K562 (cell line): Measurements from ENCODE around the gene GPR39. TPM values are rescaled to one million over a fixed set of nuclear protein-coding genes. Genes with fewer than 3 reads are reported as not detected.

Experiments used
- ATAC-seq: fragments of 200-7000 bp; cut with Tn5 transposase; 3 replicates; pipeline ENCODE4 v1.9.1; 2020; ENCODE audit warnings: moderate library complexity
- BruUV-seq: library from RNA; stranded (reverse); fragments of 400-500 nt; replicated peaks from 2 replicates; lab custom pipeline; 2021; lab: Mats Ljungman, UMichigan
- CTCF ChIA-PET: fragments of 300-600 bp; formaldehyde crosslinking; extraction: SDS; loops from one replicate; lab custom pipeline; 2021; ENCODE audit warnings: low intra/inter-chr PET ratio; lab: Yijun Ruan, JAX
- POLR2A ChIA-PET: fragments of 300-600, 350-650 bp; sonication (Branson Sonifier 250); formaldehyde crosslinking; extraction: SDS; loops from one replicate; lab custom pipeline; 2021; ENCODE audit warnings: antibody characterized with exemption, inconsistent platforms; lab: Yijun Ruan, JAX
- DNase-seq, 4 experiments: peaks; one replicate each; pipeline versions ENCODE4 v3.0.0 to v3.0.0-alpha.2; 2011 to 2018; ENCODE audit warnings: low spot score in 3 of 4, mixed read lengths in 3 of 4; ENCODE audit errors: extremely low read depth in 1 of 4
- FAIRE-seq: peaks from 2 replicates; lab custom pipeline; 2011; peaks lifted over from hg19 to GRCh38; lab: Jason Lieb, UNC
- H2AFZ ChIP-seq: 2 replicates; pipeline ENCODE4 v1.6.0; 2011; ENCODE audit warnings: low read depth, low read length, control low read depth, inconsistent platforms
- H3K27ac ChIP-seq: fragments of 200-600 bp; 3 replicates; pipeline ENCODE4 v1.8.0; 2011; ENCODE audit warnings: low read depth, mild to moderate bottlenecking, control low read depth, inconsistent platforms, low read length, moderate library complexity, mixed read lengths; ENCODE audit errors: extremely low read depth
- H3K27me3 ChIP-seq, 2 experiments: fragments of 300-600 bp in 1 of 2; 2 replicates in 1 of 2; 3 replicates in 1 of 2; pipeline versions ENCODE4 v1.6.0 to v1.8.0; 2011; ENCODE audit warnings: inconsistent platforms in 2 of 2, low read length in 2 of 2, mild to moderate bottlenecking in 1 of 2, mixed read lengths in 1 of 2, moderate library complexity in 1 of 2; ENCODE audit not compliant: control insufficient read depth in 2 of 2, insufficient read depth in 2 of 2
- H3K36me3 ChIP-seq: fragments of 300-600 bp; 3 replicates; pipeline ENCODE4 v1.8.0; 2011; ENCODE audit warnings: mild to moderate bottlenecking, low read length, inconsistent platforms; ENCODE audit not compliant: control insufficient read depth, insufficient read depth
- H3K4me1 ChIP-seq, 2 experiments: fragments of 200-600 bp in 1 of 2; replicated peaks in 1 of 2; 2 replicates in 1 of 2; 3 replicates in 1 of 2; pipeline versions ENCODE4 v1.5.1 to v1.8.0; 2011; ENCODE audit warnings: inconsistent platforms in 2 of 2, low read length in 2 of 2, mild to moderate bottlenecking in 1 of 2, mixed read lengths in 1 of 2, moderate library complexity in 1 of 2; ENCODE audit not compliant: control insufficient read depth in 2 of 2, insufficient read depth in 2 of 2
- H3K4me2 ChIP-seq: 2 replicates; pipeline ENCODE4 v1.6.1; 2011; ENCODE audit warnings: low read length, control low read depth, inconsistent platforms, mixed read lengths; ENCODE audit not compliant: insufficient read depth
- H3K4me3 ChIP-seq: fragments of 200-600 bp; sonication (generic), shearing (Covaris generic); 2 replicates; pipeline ENCODE4 v1.5.1; 2016; ENCODE audit warnings: control low read depth, inconsistent platforms
- H3K79me2 ChIP-seq: fragments of 200-600 bp; 3 replicates; pipeline ENCODE4 v1.8.0; 2011; ENCODE audit warnings: low read length, inconsistent platforms; ENCODE audit not compliant: control insufficient read depth, insufficient read depth
- H3K9ac ChIP-seq, 2 experiments: 2 replicates each; pipeline versions ENCODE4 v1.6.0 to v1.6.1; 2011; ENCODE audit warnings: low read depth in 2 of 2, low read length in 2 of 2, control low read depth in 1 of 2, inconsistent platforms in 1 of 2, mild to moderate bottlenecking in 1 of 2, mixed read lengths in 1 of 2; ENCODE audit not compliant: insufficient read depth in 1 of 2
- H3K9me1 ChIP-seq: one replicate; pipeline ENCODE4 v1.6.0; 2011; ENCODE audit warnings: inconsistent platforms, mild to moderate bottlenecking, low read length, moderate library complexity; ENCODE audit not compliant: control insufficient read depth, insufficient read depth
- H3K9me3 ChIP-seq: replicated peaks from 2 replicates; pipeline ENCODE4 v1.5.1; 2011; ENCODE audit warnings: low read depth, low read length, inconsistent platforms; ENCODE audit not compliant: control insufficient read depth, insufficient read depth
- H4K20me1 ChIP-seq: replicated peaks from 2 replicates; pipeline ENCODE4 v1.6.1; 2011; ENCODE audit warnings: low read length, inconsistent platforms, mixed read lengths; ENCODE audit not compliant: control insufficient read depth, insufficient read depth
- ATF2 ChIP-seq: sonication (generic); formaldehyde crosslinking; IDR thresholded peaks from 2 replicates; pipeline ENCODE4 v1.8.1; 2022; ENCODE audit warnings: missing genetic modification reagents
- CREB5 ChIP-seq: fragments of 250-450 bp; sonication (Bioruptor Pico); IDR thresholded peaks from 2 replicates; pipeline ENCODE4 v1.5.0; 2020; ENCODE audit warnings: mild to moderate bottlenecking
- ETV6 ChIP-seq, 3 experiments: fragments of 150-350 bp in 1 of 3; sonication (generic) in 1 of 3; formaldehyde crosslinking in 1 of 3; IDR thresholded peaks; 2 replicates each; pipeline versions ENCODE4 v1.6.1 to v1.8.0; 2014 to 2022; ENCODE audit warnings: borderline replicate concordance in 2 of 3, low read depth in 2 of 3, antibody characterized with exemption in 1 of 3, low read length in 1 of 3, mild to moderate bottlenecking in 1 of 3, missing genetic modification reagents in 1 of 3
- GABPA ChIP-seq: fragments of 200-800 bp; sonication (Bioruptor generic); conservative IDR thresholded peaks from 2 replicates; pipeline ENCODE4 v1.6.1; 2016; ENCODE audit warnings: low read depth, missing genetic modification characterization, missing compliant biosample characterization
- HDGF ChIP-seq: fragments of 450-650 bp; IDR thresholded peaks from 2 replicates; pipeline ENCODE4 v1.6.1; 2016
- MCM7 ChIP-seq, 2 experiments: fragments of 450-650 bp; IDR thresholded peaks; 2 replicates each; pipeline ENCODE4 v1.6.1; 2016 to 2018
- NEUROD1 ChIP-seq: fragments of 150-350 bp; IDR thresholded peaks from 2 replicates; pipeline ENCODE4 v1.6.1; 2014; ENCODE audit warnings: borderline replicate concordance, low read length, low read depth; ENCODE audit not compliant: partially characterized antibody
- PHB ChIP-seq: fragments of 250-450 bp; sonication (Bioruptor Pico); IDR thresholded peaks from 2 replicates; pipeline ENCODE4 v1.5.0; 2021
- RFX1 ChIP-seq: fragments of 450-650 bp; IDR thresholded peaks from 2 replicates; pipeline ENCODE4 v1.6.1; 2016; ENCODE audit warnings: mild to moderate bottlenecking, moderate library complexity
- RNF219 ChIP-seq: fragments of 250-450 bp; sonication (Bioruptor Pico); IDR thresholded peaks from 2 replicates; pipeline ENCODE4 v1.5.0; 2022; ENCODE audit warnings: mild to moderate bottlenecking
- SUPT5H ChIP-seq: fragments of 450-650 bp; IDR thresholded peaks from 2 replicates; pipeline ENCODE4 v1.6.1; 2016
- ZBTB8A ChIP-seq: fragments of 450-650 bp; IDR thresholded peaks from 2 replicates; pipeline ENCODE4 v1.6.1; 2018; ENCODE audit warnings: mild to moderate bottlenecking, moderate library complexity; ENCODE audit not compliant: partially characterized antibody
- ZFP30 ChIP-seq: fragments of 250-450 bp; sonication (Bioruptor Pico); IDR thresholded peaks from 2 replicates; pipeline ENCODE4 v1.8.0; 2022; ENCODE audit warnings: moderate library complexity, mild to moderate bottlenecking, inconsistent platforms, borderline replicate concordance
- ZNF253 ChIP-seq: fragments of 250-450 bp; sonication (Bioruptor Pico); conservative IDR thresholded peaks from 2 replicates; pipeline ENCODE4 v1.6.1; 2021; ENCODE audit warnings: mild to moderate bottlenecking
- WGBS: fragments of 100-300 bp; shearing (Covaris generic); methylation state at CpG from one replicate; pipeline ENCODE4 v1.1.6; 2016; ENCODE audit warnings: low coverage, mixed read lengths; ENCODE audit not compliant: insufficient coverage; ENCODE audit errors: missing lambda C conversion rate; 5-methylcytosine and 5-hydroxymethylcytosine counted together
- in situ Hi-C: fragments of 300-500 bp; cut with MboI; formaldehyde crosslinking; loops from 4 replicates; pipeline ENCODE4 v1.15.0; 2018; ENCODE audit warnings: inconsistent platforms, mixed read lengths
- intact Hi-C: fragments of 100-400 bp; cut with micrococcal nuclease; formaldehyde crosslinking; loops from 2 replicates; pipeline ENCODE4 v1.14.2; 2022
- polyA plus RNA-seq, 8 experiments: library from polyadenylated mRNA; depleted of rRNA in 4 of 8; stranded (reverse) in 5 of 8; unstranded in 3 of 8; fragments of >200 nt; fragmentation: Nextera tagmentation in 2 of 8; fragmentation: Illumina TruSeq in 1 of 8; extraction: Ambion mirVana in 2 of 8; extraction: Trizol in 1 of 8; gene quantifications; 2 replicates each; pipeline versions ENCODE4 v1.2.1 to v1.2.3, GENCODE V29; 2011 to 2014; ENCODE audit warnings: inconsistent platforms in 1 of 8, missing spikeins in 1 of 8
- total RNA-seq, 7 experiments: library from RNA; depleted of rRNA in 6 of 7; stranded (reverse); fragments of >200 nt in 6 of 7; fragmentation: Illumina TruSeq in 2 of 7; extraction: Trizol in 2 of 7; gene quantifications; 2 replicates each; pipeline versions ENCODE4 v1.2.1 to v1.2.3, GENCODE V29; 2011 to 2021; ENCODE audit warnings: low replicate concordance in 1 of 7

The GPR39 gene
- total and polyA plus RNA-seq, 9 of the 15 experiments (the other 6 are each of a cell fraction or from before 2014, with no cell fraction given): 0.04 TPM; not detected in 8

- Histone ChIP-seq H3K27ac (no peak overlapping the region), H3K9me1 (no peaks in the 10 kb centered on the region), H3K4me3 (no peak overlapping the region), H3K9me3 (no peaks in the 10 kb centered on the region), H3K36me3 (no peaks in the 10 kb centered on the region), H2AFZ (no peak overlapping the region), H3K4me2 (no peak overlapping the region), H4K20me1 (no peaks in the 10 kb centered on the region), H3K27me3 (0 out of 5 replicates have a peak, but pooled peaks cover 0 to 1% of the 10 kb centered on the region in 2 experiments), H3K4me1 (no peaks in the 10 kb centered on the region), H3K9ac (no peak overlapping the region), H3K79me2 (no peaks in the 10 kb centered on the region)
- CTCF ChIA-PET: no interaction called here
- FAIRE-seq: no peak
- intact Hi-C loops: no loop called here
- WGBS: 0% methylated on average over 4 of the region's 4 CpGs
- in situ Hi-C loops: no loop called here
- no peak for DNase-seq
- ATAC-seq: no peak
- TF ChIP-seq RNF219 (no peak), SUPT5H (no peak), ZFP30 (CRISPR knock-in tag) (no peak), RFX1 (no peak), PHB (no peak), ETV6 (IDR thresholded peaks at IDR 0.05; ENCODE audit: borderline replicate concordance in 1 of 2, low read depth in 2 of 2, low read length in 1 of 2) (no peak), ETV6 (CRISPR knock-in tag; IDR thresholded peaks at IDR 0.05; ENCODE audit: borderline replicate concordance) (no peak), ZNF253 (no peak), MCM7 (IDR thresholded peaks at IDR 0.05) (no peak), ATF2 (CRISPR knock-in tag) (no peak), ZBTB8A (no peak), CREB5 (CRISPR knock-in tag) (no peak), NEUROD1 (no peak), HDGF (no peak), GABPA (tag) (no peak)
- no TSS peak for BruUV-seq
- POLR2A ChIA-PET: no interaction called here
These were observed 237.7 kb downstream of the GPR39 start for GRCh38 chr2:132654335-132654734.
